GM21381 (cell line): ENCODE results near the gene SELENON.
A peak's percentile ranks its signal among the peaks of the same experiment; 100 is the strongest.

Experiments used
- ATAC-seq: cut with Tn5 transposase; IDR thresholded peaks from one replicate; pipeline ENCODE4 v1.9.1; 2021; ENCODE audit warnings: mild to moderate bottlenecking, moderate library complexity; ENCODE audit not compliant: unreplicated experiment

SELENON gene

GRCh38 chr1:25808481-25809244 lies 8.7 kb downstream of the SELENON start:
- ATAC-seq = no peak

DNA sequence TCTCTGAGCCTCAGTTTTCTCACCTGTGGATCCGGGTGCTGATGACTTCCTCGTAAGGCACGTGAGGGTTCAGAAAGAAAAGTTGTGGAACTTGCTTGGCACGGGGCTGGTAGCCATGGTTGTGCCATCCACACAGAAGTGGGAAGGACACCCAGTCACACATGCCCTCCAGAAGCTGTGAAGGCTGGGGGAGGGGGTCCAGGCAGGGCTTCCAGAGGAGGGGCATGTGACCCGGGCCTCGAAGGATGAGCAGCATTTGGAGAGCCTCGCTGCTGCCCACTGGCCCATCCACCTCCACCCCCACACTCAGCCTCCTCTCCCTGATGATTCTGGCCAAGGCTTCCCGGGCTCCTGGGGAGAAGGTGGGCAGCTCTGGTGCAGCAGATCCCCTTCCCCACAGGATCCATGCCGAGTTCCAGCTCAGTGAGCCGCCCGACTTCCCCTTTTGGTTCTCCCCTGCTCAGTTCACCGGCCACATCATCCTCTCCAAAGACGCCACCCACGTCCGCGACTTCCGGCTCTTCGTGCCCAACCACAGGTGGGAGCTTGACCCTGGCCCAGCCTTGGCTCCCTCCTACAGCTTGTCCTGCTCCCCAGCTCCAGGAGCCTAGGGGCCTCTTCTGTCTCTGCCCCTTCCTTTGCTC lies 9.4 kb downstream of the SELENON start:
- ATAC-seq = no peak

DNA sequence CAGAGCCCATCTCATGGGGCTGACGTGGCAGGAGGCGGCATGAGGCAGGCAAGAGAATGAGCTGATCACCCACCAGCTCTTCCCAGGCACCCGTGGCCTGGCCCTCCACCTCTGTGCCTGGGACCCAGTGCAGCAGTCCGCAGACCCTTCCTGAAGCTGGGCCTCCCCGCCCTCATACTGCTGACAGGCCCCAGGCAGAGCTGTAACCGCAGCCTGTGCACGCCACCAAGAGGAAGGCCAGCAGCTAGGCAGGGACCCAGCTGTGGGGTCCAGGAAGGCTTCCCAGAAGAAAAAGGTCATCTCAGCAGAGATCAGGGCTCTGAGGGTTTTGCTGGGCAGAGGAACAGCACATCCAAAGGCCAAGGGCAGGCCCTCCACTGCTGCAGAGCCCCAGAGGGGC lies 9.9 kb downstream of the SELENON start:
- ATAC-seq = no peak

DNA sequence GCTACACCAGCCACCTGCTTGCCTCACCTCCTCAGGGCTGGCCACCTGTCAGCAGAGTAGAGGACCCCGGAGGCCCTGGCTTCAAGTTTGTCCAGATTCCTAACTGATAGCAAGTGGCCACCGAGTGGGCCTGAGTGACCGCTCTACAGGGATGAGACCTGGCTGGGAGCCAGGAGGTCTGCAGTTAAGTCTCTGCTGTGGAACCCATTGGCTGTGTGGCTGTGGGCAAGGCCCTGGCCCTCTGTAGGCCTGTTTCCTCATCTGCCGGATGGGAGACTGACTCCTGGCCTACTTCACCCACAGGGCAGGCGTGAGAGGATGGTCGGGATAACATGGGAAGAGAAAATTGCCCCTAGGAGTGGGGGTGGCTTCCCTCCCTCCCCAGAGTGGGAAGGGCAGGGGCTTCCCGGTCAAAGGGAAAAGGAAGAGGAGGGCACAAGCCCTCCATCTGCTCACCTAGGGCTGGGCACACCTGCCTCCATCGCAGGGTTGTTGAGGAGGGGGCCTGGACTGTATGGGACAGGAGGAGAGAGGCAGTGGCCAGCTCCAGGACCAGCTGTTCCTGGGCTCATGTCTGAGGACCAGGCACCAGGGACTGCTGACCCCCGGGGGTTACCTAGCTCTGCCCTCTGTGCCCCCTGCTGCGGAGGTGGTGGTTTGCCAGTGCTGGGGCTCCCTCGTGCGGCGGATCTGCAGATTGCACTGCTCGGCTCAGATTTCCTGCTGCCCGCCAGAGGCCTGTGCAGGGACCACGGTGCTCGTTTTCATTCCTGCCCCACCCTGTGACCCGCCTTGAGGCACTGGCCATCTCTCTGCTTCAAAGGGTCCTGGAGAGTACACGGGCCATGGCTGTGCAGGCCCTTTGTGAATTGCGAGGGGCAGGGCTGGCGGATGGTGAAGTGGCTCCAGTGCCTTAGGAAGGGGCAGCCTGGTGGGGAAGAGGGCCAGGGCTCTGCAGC lies 10.6 kb downstream of the SELENON start:
- no peak for ATAC-seq

- ATAC-seq = no peak
These were observed 11.5 kb downstream of the SELENON start for GRCh38 chr1:25811384-25812082.

- no peak for ATAC-seq
These were observed 13.2 kb downstream of the SELENON start for GRCh38 chr1:25813071-25813733.

GRCh38 chr1:25813734-25814471 lies 13.9 kb downstream of the SELENON start:
- no peak for ATAC-seq

DNA sequence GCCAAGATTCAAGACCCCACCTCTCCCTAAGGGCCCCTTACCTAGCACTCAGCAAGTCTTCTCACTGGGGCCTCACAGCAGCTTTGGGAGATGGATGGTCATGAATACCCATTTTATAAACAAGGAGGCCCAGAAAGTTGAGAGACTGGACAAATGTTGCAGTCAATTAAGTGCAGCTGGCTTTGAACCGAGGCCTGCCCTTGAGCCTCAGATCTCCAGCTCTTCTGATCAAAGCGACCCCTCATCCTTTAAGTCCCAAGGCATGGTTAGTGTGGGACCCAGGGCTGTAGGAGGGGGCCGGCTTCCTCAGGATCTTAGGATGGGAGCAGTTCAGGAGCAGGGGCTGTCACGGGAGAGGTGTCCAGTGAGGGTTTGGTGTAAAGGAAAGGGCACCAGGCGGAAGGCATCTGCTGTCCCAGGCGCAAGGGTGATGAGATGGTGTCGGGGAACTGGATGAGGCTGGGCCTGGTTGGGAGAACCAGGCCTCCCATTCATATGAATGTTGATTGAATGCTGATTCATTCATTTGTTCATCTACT lies 14.6 kb downstream of the SELENON start:
- no peak for ATAC-seq

DNA sequence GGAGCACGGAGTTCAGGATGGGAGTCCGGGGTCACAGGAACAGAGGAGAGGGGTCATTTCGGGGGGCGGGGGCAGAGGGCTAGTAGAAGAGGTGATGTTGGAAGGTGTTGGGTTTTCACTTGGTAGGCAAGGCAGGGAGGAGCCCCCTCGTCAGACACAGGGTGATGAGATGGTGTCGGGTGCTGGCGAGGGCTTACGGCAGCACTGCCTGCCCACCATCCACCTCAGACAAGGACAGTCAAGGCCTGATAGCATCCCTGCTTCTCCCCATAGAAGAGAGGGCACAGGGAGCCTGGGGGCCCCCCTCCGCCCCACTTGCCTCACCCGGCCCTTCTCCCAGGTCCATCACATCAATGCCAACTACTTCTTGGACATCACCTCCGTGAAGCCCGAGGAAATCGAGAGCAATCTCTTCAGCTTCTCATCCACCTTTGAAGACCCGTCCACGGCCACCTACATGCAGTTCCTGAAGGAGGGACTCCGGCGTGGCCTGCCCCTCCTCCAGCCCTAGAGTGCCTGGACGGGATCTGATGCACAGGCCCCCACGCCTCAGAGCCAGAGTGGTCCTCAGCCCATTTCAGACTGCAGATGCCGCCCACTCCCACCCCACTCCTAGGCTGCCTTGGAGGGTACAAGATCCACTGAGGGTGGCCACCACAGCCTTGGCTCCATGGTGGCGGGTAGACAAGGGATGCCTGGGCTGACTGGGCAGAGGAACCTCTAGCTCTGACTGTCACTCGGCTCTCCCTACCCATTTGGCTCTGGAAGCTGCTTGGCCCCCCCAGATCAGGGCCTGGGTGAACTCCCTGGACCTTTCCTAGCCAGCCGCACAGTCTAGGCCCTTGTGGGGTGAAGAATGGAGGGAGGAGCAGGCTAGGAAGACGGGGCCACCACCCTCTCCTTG lies 15.5 kb downstream of the SELENON start:
- ATAC-seq = no peak

DNA sequence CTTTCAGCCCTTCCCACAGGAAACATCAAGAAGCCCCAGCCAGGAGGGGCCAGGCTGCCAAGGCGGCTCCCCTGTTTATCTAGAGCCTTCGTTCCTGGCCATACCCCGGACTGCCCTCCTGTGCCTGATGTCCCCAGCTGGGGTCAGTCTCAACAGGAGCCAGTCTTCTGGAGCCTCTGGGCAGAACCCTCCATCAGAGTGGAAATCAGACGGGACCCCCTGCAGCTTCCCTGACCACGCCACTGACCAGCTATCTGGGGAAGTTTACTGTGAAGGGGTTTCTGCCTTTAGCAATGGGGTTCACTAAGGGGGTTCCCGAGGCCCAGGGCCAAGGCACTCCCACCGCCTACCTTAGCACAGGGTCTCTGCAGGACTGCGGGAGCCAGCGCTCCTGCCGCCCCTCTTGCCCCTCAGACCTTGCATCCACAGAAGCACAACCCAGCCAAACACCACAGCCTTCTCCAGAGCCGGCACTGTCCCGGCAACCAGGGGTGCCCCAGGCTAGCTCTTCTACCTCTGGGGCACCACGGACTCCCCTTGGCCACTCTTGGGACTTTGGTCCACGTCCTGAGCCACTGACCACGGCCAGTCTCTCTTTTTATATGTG lies 16.2 kb downstream of the SELENON start:
- no peak for ATAC-seq

DNA sequence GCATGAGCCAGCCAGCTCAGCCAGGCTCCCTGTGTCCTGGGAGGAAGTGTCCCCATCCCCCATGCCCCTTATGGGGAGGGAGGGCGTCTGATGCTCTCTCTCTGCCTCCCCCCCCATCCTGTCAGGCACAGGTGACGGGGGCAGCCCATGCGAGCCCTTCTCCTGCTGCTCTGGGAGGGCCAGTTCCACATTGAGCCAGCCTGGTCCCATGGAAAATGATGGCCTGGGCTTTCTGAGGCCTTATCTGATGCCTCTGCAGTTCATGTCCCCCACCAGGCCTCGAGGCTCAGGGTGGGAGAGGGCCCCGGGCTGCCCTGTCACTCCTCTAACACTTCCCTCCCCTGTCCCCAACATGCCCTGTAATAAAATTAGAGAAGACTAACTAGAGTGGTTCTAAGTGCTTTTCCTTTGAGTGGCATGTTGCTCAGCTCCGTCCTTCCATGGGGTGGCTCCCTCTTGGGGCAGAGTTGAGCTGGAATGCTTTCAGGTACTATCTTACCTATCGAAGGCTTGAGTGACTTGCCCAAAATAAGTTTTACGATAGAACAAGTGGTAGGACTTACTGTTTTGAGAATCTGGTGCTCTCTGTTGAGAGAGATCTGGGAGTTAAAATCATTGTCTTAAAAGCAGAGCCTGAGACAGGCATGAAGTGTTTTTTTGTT lies 18.0 kb downstream of the SELENON start:
- ATAC-seq = no peak

DNA sequence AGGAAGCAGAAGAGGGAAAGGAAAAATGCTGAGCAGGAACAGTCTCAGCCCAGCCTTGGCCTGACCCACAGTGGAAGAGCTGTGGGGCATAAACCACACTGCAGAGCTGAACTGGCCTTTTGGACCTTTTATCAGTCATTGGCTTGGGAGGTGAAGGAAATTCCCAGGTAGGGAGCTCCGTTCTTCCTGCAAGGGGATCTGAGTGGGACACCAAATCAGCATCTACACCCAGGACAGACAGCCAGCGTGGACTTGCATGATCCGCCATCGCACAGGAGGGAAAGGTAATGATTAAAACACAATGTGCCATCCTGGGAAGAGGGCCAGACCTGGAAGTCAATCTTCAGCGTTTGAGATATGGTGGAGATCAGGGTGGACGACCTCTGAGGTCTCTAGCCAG lies 18.6 kb downstream of the SELENON start:
- ATAC-seq = no peak

DNA sequence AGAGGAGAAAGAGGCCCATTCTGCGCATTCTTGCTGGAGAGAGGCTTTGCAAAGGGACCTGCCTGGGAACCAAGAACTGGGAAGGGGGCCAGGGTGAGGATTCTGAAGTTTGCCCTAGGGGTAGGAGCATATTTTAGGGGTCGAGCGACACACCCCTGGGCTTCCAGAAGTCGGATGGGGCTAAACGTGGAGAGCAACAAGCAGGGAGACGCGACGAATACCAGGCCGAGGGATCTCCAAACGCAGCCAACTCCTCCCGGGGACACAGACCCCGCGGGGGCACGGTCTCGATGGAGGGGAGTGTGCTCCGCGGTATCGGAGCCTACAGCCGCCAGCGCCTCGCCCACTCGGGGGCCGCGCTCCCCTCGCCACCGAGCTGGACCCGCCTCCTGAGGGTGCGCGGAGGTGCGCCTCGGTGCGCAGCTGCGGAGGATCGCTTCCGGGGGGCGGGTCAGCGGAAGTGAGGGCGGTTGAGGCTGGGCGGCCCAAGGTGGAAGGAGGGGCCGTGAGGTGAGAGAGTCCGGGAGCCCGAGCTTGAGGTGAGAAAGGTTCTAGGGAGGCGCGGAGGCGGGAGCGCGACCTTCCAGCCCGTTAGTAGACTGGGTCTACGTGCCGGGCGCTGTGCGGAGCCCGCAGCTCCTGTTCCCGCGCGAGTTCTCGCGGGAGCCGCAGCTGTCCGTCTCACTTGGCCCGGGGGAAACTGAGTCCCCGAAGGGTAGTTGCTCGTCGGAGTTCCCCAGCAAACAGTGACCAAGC lies 19.7 kb downstream of the SELENON start, which contains the start of gene MTFR1L:
Gene MTFR1L (plus strand): TSS at position 464 of the 756 bp plus-strand sequence. CDS start 3,151 bp downstream, outside the sequence.
- ATAC-seq = peak; percentile 79

DNA sequence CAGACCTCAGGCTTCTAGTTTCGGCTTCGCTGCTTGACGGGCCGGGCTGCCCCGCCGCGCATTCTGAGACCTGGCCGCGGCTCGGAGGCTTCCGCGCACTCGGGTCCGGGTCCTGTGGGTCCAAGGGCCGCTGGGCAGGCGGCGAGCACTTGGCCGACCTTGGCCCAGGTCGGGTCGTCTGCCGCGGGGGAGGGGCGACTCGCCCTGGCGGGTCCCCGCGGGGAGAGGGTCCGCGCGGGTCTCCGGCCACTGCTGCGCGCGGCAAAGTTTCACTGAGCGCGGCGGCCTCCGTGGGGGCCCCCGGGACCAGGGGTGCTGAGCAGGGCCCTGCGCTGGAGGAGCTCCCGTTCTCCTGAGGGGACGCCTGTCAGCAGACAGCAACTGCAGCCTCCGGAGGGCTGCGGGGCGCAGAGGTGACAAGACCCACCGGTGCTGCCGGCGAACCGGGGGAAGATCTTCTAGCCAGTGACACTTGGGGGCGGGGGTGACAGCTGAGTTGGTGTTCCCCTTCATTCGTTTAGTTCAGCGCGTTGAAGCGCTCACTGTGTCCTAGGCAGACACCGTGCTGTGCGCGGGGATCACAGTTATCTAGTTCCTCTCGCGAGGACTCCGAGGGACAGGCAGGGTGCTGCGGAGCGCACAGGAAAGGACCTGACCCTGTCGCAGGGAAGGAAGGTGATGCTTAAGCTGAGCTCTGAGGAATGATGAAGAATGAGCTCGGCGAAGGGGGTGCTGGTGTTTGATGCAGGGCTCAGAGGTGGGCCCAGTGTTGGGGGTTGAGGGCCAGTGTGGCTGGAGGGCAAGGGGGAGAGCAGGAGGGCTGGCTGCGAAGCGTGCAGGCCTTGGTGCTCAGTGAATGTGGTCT lies 20.5 kb downstream of the SELENON start:
- ATAC-seq = peak; percentile 49

- ATAC-seq = no peak
These were observed 21.1 kb downstream of the SELENON start for GRCh38 chr1:25821112-25821476.
